Stimulated activated CD8-positive, alpha-beta memory T cell treated with anti-CD3 and anti-CD28 coated beads, Interleukin-12 subunit alpha, Interleukin-12 subunit beta, amount 100 ng/mL, for 24 hours (primary cell): Measurements from ENCODE around the gene HBS1L.

ENCODE experiments used
- DNase-seq: peaks from one replicate; pipeline ENCODE4 v3.0.0-alpha.2; 2020; ENCODE audit errors: extremely low read depth

HBS1L gene

DNA sequence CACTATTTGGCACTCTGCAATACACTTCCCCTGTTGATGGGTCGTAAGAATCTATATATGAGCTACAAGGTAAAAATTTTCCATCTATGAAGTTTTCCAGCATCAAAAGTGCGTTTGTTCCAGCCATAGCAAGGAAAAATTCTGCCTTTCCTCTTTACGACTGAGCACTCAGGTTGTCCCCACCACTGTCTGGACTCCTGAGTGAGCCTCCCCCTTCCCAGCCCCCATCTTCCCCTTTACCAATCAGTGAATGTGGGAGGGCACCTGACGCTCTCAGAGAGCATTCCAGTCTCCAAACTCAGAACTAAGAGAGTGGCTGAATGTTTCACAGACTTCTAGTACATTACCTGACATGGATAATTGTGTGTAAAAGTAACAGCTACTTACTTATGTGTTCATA lies 104.7 kb downstream of the HBS1L start, which contains the start of gene ALDH8A1:
ALDH8A1 (minus strand) TSS at position 175 of the 400 bp plus-strand sequence; CDS start at position 127, 48 bp downstream.
- no peak for DNase-seq

DNA sequence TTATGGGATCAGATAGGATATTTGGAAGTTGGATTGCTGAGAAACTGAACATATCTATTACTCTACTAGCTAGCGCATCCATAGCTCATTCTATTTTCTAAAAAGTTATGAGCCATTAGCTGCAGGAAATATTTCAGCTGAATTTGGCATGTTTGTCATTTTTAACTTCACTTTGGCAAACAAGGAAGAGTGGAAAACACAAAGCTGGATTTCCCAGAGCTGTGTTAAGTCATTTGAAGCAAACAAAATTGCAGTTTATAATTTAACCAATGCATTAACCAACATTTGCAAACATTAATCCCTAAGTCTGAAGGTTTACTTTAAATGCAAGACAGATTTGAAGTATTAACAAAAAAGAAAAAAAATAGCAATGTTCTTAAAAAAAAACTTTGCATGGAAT lies 105.9 kb downstream of the HBS1L start:
- DNase-seq: no peak

DNA sequence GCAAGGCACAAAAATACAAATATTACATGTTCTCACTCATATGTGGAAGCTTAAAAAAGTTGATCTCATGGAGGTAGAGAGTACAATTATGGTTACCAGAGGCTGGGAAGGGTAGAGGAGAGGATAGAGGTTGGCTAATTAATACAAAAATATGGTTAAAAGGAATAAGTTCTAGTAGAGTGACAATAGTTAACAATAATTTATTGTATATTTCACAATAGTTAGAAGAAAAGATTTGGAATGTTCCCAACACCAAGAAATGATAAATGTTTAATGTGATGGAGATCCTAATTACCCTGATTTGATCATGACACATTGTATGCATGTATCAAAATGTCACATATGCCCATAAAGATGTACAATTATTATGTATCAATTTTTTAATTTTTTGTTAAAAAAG lies 106.5 kb downstream of the HBS1L start:
- DNase-seq: no peak

DNA sequence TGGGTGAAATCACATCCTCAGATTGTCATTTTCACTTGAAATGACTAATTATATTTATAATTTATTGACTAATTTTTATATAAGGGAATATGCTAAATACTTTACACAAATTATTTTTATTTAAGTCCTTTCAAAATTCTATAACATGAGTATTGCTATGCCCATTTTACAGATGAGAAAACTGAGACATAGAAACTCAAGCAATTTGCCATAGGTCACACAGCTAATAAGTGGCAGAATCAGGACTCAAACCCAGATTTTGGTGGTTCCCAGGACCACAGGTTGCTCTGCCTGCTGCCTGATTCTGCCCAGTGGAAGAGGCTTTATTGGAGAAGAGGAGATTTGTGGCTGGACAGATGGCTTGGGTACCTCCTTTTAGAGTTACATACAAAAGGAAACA lies 109.6 kb downstream of the HBS1L start:
- no peak for DNase-seq

DNA sequence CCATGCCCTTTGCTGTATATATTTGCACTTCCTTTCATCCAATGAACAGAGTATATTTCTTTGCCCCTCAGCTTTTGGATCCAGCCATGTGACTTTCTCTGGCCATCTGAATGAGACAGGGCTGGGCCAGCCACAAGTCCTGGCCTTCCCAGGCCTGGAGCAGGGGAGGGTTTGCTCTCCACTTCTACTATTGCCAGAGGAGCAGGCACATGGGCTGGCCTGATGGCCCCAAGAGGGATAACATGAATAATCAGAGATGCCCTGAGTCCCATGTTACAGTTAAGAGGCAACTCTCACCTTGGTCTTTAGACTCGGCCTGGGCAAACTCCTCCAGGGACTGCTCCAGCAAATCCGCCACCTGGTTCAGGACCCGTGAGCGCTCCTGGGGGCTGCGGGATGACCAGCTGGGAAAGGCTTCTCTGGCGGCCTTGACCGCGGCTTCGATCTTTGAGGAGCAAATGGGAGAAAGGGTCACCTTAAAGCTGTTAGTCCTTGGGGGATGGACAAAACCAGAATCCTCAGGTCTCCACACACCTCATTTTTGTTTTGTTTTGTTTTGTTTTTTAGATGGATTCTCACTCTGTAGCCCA lies 111.0 kb downstream of the HBS1L start:
- no peak for DNase-seq

DNA sequence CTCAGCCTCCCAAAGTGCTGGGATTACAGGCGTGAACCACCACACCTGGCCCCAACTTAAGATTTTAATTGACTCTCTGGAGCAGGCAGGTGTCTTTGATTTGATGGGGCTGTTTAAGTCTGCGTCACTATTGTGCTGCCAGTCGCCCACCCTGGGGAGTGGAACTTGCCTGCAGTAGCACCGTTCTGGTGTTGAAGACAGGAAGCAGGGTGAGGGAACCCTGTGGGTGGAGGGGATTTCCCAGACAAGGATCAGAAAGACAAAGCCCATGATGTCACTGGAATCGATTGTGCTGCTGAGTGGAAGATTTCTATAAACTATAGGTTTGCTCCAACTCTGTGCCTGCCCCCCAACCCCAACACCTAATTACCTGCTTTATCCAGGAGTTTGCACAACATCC lies 115.7 kb downstream of the HBS1L start:
- DNase-seq: peak; percentile 45

DNA sequence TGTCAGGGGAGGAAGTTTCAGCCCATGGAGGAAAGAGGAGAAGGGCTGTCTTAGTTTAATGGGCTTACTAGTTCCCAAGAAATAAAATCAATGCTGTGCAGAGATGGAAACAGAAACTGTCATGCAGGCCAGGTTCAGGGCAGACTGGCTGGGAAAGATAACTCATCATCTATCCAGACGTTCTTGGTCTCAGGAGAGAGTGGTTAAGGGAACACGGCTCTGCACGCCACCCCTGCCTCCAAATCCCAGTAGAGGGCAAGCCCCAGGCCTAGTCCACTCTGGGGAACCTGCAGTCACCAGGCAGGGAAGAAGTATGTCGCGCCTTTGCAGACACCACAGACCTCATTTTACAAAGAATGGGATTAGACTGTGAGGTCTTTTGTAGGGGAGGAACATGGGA lies 117.2 kb downstream of the HBS1L start:
- DNase-seq: no peak

DNA sequence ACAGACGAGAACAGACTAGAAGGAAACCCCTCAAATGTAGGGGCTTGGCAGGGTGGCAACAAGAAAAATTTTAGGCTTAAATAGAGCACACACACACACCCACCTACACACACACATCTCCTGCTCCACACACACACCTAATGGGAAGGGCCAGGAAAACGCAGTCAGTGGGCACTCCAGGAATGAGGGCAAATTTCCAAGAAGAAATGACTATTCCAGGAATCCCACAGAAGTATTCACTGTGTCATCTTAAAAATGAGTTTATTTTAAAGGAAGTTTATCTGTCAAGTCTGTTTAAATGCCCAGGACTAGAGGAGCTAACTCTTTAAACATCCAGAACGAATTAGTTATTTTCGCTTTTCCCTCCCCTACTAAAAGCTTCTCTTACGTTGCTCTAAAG lies 117.7 kb downstream of the HBS1L start:
- DNase-seq: no peak

DNA sequence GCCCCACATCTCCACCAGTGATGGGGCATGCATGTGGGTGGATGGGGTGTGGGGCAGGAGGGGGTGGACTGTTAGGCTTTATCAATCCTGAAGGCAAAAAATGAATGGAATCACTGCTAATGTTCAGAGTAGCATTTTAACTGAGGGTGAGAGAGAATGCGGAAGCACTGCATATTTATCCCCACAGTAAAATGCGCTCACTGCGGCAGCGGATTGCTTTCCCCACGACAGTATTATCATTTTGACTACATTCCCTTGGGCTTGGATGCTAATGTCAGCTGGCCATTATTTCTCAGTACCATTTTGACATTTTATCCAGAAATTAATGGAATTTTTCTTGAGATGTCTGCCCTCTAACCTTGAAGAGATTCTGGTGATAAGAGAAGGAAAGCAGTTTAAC lies 118.1 kb downstream of the HBS1L start:
- no peak for DNase-seq

DNA sequence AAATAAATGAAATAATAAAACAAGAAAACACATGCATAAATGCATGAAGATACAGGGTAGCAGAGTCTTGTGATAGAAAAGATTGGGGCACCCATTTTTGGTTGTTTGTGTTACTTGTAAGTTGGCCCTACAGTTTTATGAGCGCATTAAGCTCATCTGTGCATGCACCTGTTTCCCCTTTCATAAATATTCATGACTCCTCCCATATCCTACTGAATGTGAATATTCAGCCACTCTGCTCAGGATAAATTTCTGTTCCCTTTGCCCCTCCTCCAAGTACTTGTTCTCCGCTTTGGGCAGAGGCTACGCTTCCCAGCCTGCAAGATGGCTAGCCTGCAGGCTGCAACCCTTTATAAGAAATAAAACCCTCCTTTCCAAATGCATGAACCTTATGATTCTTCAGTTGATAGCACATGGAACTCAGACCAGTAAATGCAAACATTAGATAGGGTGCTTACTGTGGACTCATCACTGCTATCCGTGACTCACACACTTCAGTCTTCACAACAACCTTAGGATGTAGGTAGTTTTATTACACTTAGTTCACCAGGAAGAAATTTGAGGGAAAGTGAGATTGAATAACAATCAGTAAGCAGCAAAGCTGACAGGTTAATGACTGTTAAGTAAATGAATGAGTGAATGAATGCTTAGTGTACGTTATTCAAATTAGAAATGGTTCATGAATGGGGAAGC lies 119.7 kb downstream of the HBS1L start:
- no peak for DNase-seq

DNA sequence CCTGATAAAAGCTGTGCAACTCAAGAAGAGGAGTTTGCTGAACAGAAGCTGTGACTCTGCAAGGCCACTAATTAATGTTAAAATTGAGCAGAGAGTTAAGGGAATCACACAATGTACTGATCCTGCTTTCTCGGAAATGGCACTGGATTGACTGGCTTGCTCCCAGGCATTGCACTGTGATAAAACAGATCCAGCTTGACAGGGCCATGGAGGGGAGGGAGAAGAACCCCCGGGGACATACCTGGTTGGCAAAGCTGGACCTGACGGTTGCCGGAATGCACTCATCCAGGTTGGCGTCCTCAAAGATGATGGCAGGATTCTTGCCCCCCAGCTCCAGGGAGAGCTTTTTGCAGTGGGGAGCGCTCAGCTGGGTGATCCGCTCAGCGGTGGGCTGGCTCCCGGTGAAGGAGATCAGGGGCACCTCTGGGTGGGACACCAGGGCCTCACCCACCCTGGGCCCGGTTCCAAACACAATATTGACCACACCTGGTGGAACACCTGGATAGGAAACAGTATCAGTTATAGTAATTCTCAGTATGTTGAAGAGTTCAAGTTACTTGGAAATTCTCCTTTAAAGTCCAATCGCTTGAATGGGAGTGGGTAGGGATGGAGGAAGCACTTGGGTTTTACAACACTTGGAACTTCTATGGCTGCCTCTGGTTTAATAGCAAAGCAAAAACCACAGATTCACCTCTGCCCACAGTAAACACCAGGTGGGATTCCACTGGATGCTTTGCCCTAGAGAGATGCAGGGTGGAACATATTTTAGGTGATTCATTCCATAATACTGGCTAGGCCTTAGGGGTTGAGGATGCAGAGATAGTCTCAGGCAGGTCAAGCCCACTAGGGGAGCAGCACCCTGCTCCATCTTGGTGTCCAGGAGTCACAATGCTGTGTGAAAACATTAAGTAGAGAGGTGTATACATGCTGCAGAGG lies 121.8 kb downstream of the HBS1L start:
- no peak for DNase-seq

DNA sequence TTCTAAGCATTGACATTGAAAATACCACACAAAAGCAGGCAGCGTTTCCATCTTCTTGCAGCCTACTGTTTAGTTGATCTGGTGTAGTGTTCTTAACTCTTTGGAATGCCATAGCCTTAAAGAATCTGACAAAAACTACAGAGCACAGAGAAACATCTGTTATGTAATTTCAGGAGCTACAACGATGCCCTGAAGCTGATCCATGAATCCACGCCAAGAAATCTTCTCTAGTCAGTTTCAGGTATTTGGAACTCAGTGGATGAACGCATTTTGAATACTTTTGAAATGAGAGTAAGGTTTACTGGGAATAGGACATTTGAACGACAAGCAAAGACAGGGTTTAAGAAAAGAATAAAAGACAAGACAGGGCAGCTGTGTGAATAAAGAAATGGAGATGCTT lies 122.5 kb downstream of the HBS1L start:
- DNase-seq: no peak

DNA sequence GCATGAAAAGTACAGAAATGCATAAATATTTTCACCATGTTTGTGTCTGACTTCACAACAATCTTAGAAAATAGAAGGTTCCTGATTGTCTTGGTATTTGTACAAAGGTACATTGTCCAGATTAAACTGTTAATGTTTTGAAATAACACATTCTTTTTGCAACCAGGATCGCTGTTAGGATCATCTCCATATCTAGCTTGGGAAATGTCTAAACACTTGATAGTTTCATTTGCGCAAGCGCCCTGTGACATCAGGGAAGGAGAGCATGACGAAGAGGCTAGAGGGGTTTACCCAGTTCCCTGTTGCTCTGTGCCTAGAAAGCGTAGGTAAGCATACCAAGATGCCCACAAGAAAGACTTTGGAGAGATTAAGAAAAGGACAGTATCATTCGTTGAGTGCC lies 124.2 kb downstream of the HBS1L start:
- no peak for DNase-seq

DNA sequence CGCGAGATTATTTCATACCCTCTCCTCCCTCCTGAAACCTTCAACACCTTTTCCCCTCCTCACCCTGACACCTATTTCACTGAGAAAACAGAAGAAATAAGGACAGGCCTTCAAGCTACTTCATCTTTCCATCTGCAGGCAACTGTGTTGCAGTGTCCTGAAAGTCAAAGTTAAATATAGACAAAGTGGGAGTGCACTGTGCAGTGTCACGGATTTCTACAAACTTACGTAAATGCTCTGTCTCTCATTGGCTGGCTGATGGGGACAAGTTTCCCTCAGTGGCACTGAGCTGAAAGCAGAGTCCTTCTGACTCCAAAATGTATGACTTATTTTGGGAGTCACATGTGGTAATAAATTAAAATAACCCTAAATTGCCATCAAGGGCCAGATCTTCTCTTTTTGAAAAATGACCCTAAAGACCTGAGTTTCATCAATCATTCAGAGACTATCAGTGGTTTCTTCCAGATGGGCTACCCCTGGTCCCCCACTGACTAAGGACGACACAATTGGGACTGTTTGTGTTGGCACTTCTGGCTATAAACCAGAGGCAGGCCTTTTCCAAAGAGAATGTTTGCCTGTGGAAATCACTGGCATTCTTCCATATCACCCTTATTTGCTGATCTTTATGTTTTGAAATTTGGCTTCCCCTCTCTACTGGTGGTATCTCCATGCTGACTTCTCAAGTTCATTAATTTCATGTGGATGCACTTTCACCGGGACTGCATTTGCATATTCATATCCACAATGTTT lies 126.3 kb downstream of the HBS1L start:
- no peak for DNase-seq

DNA sequence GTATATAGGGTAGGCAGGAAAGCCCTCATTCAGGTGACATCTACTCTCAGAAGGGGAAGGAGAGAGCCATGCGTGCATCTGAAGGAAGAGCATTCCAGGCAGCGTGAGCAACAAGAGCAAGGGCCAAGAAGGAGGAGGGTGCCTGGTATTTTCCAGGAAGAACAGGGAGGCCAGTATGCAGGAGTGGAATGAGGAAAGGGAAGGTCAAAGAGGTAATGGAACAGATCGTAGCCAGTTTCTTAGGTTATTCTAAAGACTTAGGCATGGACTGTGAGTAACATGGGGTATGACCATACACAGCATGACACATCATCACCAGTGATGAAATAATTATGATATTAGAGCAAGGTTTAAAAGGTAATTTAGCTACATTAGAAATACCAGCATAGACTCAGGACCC lies 128.8 kb downstream of the HBS1L start:
- no peak for DNase-seq

DNA sequence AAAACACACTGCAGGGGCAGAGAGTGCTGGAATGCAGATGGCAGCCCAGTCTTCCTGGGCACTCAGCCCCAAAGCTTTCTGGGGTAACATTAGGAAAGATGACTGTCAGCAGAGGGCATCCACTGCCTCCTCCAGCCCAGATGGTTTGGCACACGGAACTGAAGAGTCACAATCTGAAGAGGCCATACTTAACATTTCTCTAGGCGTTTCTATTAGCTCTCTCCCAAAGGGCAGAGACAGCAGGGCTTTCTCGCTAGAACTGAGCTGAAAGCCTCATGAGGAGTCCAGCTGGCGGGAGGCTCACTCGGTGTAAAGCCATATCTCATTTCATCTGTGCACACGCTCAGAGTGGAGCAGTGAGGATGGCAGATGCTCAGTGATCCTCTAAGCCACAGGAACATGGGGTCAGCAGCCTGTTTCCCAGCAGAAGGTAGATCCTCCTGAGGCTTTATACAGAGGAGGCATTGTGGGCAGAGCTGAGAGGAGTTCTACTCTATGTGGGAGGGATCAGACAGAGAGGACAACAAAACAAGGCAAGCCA lies 132.8 kb downstream of the HBS1L start:
- no peak for DNase-seq

DNA sequence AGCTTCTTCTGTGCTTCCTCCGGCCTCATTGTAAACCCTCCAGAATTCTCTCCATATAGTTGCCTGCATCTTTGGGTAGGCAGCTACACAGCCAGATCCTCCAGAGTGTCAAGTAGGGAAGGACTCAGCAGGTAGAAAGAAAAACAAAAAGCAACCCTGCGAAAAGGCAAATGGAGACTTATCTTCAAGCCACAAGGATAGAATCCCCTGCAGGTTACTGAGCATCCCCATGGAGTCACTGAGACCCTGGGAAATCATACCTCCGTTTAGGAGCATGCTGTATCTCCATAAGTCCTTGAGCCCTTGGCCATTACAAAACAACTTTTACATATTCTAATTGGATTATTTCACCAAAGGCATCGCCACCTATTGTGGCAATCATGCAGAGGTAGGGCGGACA lies 133.3 kb downstream of the HBS1L start:
- DNase-seq: no peak

DNA sequence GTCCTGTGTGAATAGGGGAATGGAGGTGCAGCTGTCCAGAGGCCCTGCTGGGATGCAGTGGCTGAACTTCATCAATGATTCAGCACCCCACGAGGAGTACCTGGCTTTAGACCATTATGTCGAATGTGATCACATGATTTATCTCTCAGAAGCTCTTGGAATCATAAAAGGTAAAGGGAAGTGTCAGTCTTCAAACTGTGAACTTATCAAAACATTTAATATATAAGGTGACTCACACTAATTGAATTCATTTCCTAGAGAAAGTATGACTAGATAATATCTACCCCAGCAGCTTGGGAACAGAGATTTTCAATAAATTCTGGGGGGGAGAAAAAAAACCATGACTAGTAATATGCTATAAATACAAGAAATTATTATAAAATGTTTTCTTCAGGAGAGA lies 134.2 kb downstream of the HBS1L start:
- no peak for DNase-seq

DNA sequence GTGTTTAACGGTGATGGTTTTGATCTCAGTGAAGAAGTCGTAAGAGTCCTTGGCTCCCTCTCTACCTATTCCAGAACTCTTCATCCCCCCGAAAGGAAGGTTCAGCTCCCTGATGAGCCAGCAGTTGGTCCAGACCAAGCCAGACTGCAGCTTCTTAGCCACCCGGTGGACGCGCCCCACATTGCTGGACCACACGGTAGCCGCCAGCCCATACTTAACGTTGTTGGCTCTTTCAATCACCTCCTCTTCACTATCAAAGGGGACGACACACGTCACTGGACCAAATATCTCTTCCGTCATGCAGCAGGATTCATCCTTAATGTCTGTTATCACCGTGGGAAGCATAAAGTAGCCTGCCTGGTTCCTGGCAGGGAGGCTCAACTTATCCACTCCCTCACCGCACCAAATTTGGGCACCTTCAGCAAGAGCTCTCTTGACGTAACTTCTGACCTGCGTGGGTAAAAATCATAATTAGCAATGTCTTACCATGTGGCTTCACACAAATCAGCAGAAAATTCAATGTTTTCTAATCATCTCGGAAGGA lies 136.1 kb downstream of the HBS1L start:
- DNase-seq: no peak

DNA sequence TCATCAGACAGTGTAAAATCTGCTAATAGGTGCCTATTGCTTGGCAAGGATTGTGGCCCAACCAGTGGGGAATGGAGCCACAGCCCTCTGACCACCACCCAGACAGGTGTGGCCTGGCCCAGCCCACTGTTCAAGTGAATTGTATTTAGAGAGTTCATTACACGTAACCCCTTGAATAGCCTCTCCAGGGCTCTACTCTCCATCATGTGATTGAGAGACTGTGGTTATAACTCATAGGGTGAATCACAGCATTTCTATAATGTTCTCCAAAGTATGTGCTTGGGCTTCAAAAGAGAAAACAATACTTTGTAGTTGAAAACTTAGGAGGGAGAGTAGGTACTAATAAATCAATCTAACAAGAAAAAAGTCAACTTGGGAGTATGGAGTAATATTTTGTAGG lies 143.1 kb downstream of the HBS1L start:
- DNase-seq: no peak

DNA sequence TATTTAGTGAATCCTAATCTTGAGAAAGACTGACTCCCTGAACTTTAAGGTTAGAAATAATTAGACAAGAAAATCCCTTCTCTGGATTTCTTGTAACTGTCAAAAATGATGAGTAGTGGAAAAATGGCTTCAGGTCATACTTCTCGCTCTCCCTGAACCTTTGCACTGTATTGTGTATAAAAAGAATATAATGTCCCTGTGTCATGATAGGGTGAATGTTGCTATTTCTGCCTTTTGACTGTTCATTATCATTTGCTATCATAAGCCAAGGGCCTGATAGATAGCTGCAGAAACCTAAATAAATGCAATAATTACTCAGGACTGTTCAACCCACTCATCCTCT lies 144.1 kb downstream of the HBS1L start:
- DNase-seq: no peak
